ENCODE measurements around the gene PTPRU.
A peak's percentile ranks its signal among the peaks of the same experiment; 100 is the strongest.

PTPRU gene

GRCh38 chr1:29362764-29363163, 126.4 kb downstream of the PTPRU start:
- Histone ChIP-seq H3K27ac (no peak overlapping the region), H3K4me3 (no peak overlapping the region)
- DNase-seq (ENCODE audit: low spot score): peak; percentile 41
- no peak for TF ChIP-seq CTCF (IDR thresholded peaks at IDR 0.05)

GRCh38 chr1:29363536-29363935, 127.2 kb downstream of the PTPRU start:
- no peak overlapping the region for H3K27ac ChIP-seq
- H3K4me3 ChIP-seq: no peak overlapping the region
- no peak for TF ChIP-seq CTCF (IDR thresholded peaks at IDR 0.05)
- DNase-seq (ENCODE audit: low spot score): peak; percentile 61

GRCh38 chr1:29364101-29364678, 127.9 kb downstream of the PTPRU start:
- peak; percentile 31 for DNase-seq (ENCODE audit: low spot score)
- Histone ChIP-seq H3K4me3 (no peak overlapping the region), H3K27ac (no peak overlapping the region)
- TF ChIP-seq CTCF (IDR thresholded peaks at IDR 0.05): no peak

GRCh38 chr1:29365906-29366670, 129.8 kb downstream of the PTPRU start:
- TF ChIP-seq CTCF (IDR thresholded peaks at IDR 0.05): no peak
- no peak overlapping the region for H3K4me3 ChIP-seq
- H3K27ac ChIP-seq: no peak overlapping the region
- DNase-seq (ENCODE audit: low spot score): peak; percentile 62

GRCh38 chr1:29368936-29369932, 132.9 kb downstream of the PTPRU start:
- Histone ChIP-seq H3K4me3 (no peak overlapping the region), H3K27ac (no peak overlapping the region)
- no peak for TF ChIP-seq CTCF (IDR thresholded peaks at IDR 0.05)
- DNase-seq (ENCODE audit: low spot score): peak; percentile 62

- H3K4me3 ChIP-seq: no peak overlapping the region
- no peak for TF ChIP-seq CTCF (IDR thresholded peaks at IDR 0.05)
- DNase-seq (ENCODE audit: low spot score): peak; percentile 26
- H3K27ac ChIP-seq: no peak overlapping the region
Measured at GRCh38 chr1:29370067-29370466, 133.7 kb downstream of the PTPRU start.

Data from coronary artery (tissue), 2 donors.